Uterus (tissue), 2 donors: ENCODE measurements around the gene GPD2.

Source experiments
- CTCF ChIP-seq, 4 experiments: fragments of 200-600 bp in 2 of 4; fragments of 450-650 bp in 2 of 4; sonication (generic) in 2 of 4; IDR thresholded peaks; one replicate each; pipeline ENCODE4 v1.5.1; 2016 to 2019; ENCODE audit warnings: antibody characterized with exemption in 4 of 4, mild to moderate bottlenecking in 2 of 4, moderate library complexity in 1 of 4
- POLR2A ChIP-seq, 2 donors: fragments of 450-650 bp; IDR thresholded peaks; one replicate each; pipeline ENCODE4 v1.6.1; 2016; ENCODE audit warnings: antibody characterized with exemption in 2 of 2, mild to moderate bottlenecking in 1 of 2, moderate library complexity in 1 of 2

- TF ChIP-seq CTCF (IDR thresholded peaks at IDR 0.05) (no peak), POLR2A (IDR thresholded peaks at IDR 0.05) (no peak)
These were observed 162.4 kb downstream of the GPD2 start for GRCh38 chr2:156598563-156598962.
